Measurements from ENCODE around the gene HOXB3.

DNA sequence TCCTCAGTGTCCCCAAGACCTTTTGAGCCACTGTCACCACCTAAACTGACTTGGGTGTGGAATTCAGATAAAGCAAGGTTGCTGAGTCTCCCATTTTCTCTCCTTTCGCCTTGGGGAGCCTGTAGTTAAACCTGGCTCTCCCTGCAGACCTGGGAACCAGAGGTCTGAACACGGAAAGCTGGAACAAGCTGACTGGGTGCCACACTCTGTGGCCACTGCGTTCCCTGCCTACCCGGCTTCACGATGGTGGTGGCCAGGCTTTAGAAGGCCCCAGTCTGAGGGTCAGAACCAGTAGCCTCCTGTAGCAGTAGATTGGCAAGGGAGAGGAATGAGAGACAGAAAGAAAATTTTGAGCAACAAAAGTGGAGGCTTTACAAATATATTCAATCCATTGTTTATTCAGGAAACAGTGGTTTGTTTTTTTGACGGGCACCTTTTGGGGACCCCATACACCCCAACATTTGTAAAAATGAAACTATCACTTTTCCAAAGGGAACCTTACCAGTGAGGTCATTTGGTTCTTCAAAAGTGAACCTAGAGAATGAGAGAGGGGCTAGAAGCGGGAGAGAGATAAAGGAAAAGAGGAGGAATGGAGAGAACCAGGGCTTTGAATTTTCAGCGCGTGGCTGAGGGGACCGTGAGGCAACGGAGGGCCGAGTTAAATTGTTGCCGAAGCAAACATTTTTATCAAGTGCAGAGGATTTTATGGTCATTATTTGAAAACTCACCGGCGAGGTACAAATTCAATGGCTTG is 26.9 kb upstream of the HOXB3 start:
- TF ChIP-seq, protein P1, sequence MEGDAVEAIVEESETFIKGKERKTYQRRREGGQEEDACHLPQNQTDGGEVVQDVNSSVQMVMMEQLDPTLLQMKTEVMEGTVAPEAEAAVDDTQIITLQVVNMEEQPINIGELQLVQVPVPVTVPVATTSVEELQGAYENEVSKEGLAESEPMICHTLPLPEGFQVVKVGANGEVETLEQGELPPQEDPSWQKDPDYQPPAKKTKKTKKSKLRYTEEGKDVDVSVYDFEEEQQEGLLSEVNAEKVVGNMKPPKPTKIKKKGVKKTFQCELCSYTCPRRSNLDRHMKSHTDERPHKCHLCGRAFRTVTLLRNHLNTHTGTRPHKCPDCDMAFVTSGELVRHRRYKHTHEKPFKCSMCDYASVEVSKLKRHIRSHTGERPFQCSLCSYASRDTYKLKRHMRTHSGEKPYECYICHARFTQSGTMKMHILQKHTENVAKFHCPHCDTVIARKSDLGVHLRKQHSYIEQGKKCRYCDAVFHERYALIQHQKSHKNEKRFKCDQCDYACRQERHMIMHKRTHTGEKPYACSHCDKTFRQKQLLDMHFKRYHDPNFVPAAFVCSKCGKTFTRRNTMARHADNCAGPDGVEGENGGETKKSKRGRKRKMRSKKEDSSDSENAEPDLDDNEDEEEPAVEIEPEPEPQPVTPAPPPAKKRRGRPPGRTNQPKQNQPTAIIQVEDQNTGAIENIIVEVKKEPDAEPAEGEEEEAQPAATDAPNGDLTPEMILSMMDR (IDR thresholded peaks at IDR 0.05), result no peak
- no peak for TF ChIP-seq POLR2AphosphoS5 (IDR thresholded peaks at IDR 0.05)
